Erythroblast (primary cell): ENCODE measurements around the gene ATP4A.

Source experiments
- GATA1 ChIP-seq: IDR thresholded peaks from 2 replicates; pipeline ENCODE4 v1.6.1; 2011; ENCODE audit warnings: low read depth, mild to moderate bottlenecking, control low read depth, low read length, moderate library complexity
- POLR2A ChIP-seq: IDR thresholded peaks from 2 replicates; pipeline ENCODE4 v1.6.1; 2011; ENCODE audit warnings: mild to moderate bottlenecking, low read length

- TF ChIP-seq POLR2A, result no peak
- no peak for TF ChIP-seq GATA1
These were observed 44.8 kb upstream of the ATP4A start for GRCh38 chr19:35608251-35608650.
